SK-N-SH treated with all-trans-retinoic acid at 6 μM for 48 hours (cell line): Measurements from ENCODE around the gene ASTN2.

Experiments
- ATAC-seq: fragments of 200-7000 bp; cut with Tn5 transposase; 3 replicates; pipeline ENCODE4 v1.9.1; 2020; ENCODE audit warnings: mild to moderate bottlenecking, moderate library complexity
- BACH2 ChIP-seq: fragments of 250-450 bp; sonication (Bioruptor Pico); IDR thresholded peaks from 2 replicates; pipeline ENCODE4 v1.9.0; 2021; ENCODE audit warnings: mild to moderate bottlenecking, borderline replicate concordance
- CSDC2 ChIP-seq: fragments of 250-450 bp; sonication (Bioruptor Pico); IDR thresholded peaks from 2 replicates; pipeline ENCODE4 v1.5.0; 2020; ENCODE audit warnings: mild to moderate bottlenecking, moderate library complexity
- ESRRG ChIP-seq: fragments of 250-450 bp; sonication (Bioruptor Pico); IDR thresholded peaks from 2 replicates; pipeline ENCODE4 v1.6.1; 2021; ENCODE audit warnings: mild to moderate bottlenecking
- GLIS3 ChIP-seq: fragments of 250-450 bp; sonication (Bioruptor Pico); IDR thresholded peaks from 2 replicates; pipeline ENCODE4 v1.5.0; 2020; ENCODE audit warnings: mild to moderate bottlenecking, moderate library complexity
- ISL1 ChIP-seq: fragments of 250-450 bp; sonication (Bioruptor Pico); IDR thresholded peaks from 2 replicates; pipeline ENCODE4 v2.1.2; 2022; ENCODE audit warnings: mild to moderate bottlenecking, moderate library complexity
- OSR1 ChIP-seq: fragments of 250-450 bp; sonication (Bioruptor Pico); IDR thresholded peaks from 2 replicates; pipeline ENCODE4 v1.8.0; 2022; ENCODE audit warnings: moderate library complexity, mild to moderate bottlenecking, inconsistent platforms
- RARB ChIP-seq: fragments of 250-450 bp; sonication (Bioruptor Pico); IDR thresholded peaks from 2 replicates; pipeline ENCODE4 v1.8.0; 2021; ENCODE audit warnings: mild to moderate bottlenecking, moderate library complexity
- TCF4 ChIP-seq: fragments of 250-450 bp; sonication (Bioruptor Pico); IDR thresholded peaks from 2 replicates; pipeline ENCODE4 v1.8.0; 2021; ENCODE audit warnings: mild to moderate bottlenecking, moderate library complexity, borderline replicate concordance
- TOX ChIP-seq: fragments of 250-450 bp; sonication (Bioruptor Pico); IDR thresholded peaks from 2 replicates; pipeline ENCODE4 v1.8.0; 2021; ENCODE audit warnings: mild to moderate bottlenecking, moderate library complexity, borderline replicate concordance
- ZC3H10 ChIP-seq: fragments of 250-450 bp; sonication (Bioruptor Pico); IDR thresholded peaks from 2 replicates; pipeline ENCODE4 v1.5.1; 2021; ENCODE audit warnings: mild to moderate bottlenecking, moderate library complexity
- ZFP30 ChIP-seq: fragments of 450-650 bp; formaldehyde crosslinking; IDR thresholded peaks from 2 replicates; pipeline ENCODE4 v1.5.0; 2022; ENCODE audit warnings: mild to moderate bottlenecking, moderate library complexity
- ZNF565 ChIP-seq: fragments of 450-650 bp; formaldehyde crosslinking; conservative IDR thresholded peaks from 2 replicates; pipeline ENCODE4 v1.5.0; 2020; ENCODE audit warnings: low read depth, mild to moderate bottlenecking, moderate library complexity
- ZNF70 ChIP-seq: fragments of 450-650 bp; formaldehyde crosslinking; IDR thresholded peaks from 2 replicates; pipeline ENCODE4 v1.5.0; 2020; ENCODE audit warnings: mild to moderate bottlenecking, moderate library complexity
- ZNF8 ChIP-seq: fragments of 450-650 bp; formaldehyde crosslinking; IDR thresholded peaks from 2 replicates; pipeline ENCODE4 v1.5.0; 2020; ENCODE audit warnings: mild to moderate bottlenecking, moderate library complexity
- TF ChIP-seq, protein P1 (sequence below): fragments of 250-450 bp; sonication (Bioruptor Pico); IDR thresholded peaks from 2 replicates; pipeline ENCODE4 v1.5.0; 2020; ENCODE audit warnings: mild to moderate bottlenecking, moderate library complexity
- TF ChIP-seq, protein P2 (sequence below): fragments of 250-450 bp; sonication (Bioruptor Pico); IDR thresholded peaks from 2 replicates; pipeline ENCODE4 v1.5.1; 2020; ENCODE audit warnings: low read depth, mild to moderate bottlenecking, moderate library complexity
- TF ChIP-seq, protein P3 (sequence below): fragments of 250-450 bp; sonication (Bioruptor Pico); IDR thresholded peaks from 2 replicates; pipeline ENCODE4 v1.8.0; 2020; ENCODE audit warnings: mild to moderate bottlenecking, moderate library complexity, borderline replicate concordance
- TF ChIP-seq, protein P4 (sequence below): fragments of 250-450 bp; sonication (Bioruptor Pico); IDR thresholded peaks from 2 replicates; pipeline ENCODE4 v1.8.0; 2021; ENCODE audit warnings: low read depth, mild to moderate bottlenecking, moderate library complexity, borderline replicate concordance
- TF ChIP-seq, protein P5 (sequence below): fragments of 250-450 bp; sonication (Bioruptor Pico); IDR thresholded peaks from 2 replicates; pipeline ENCODE4 v1.5.1; 2021; ENCODE audit warnings: mild to moderate bottlenecking, moderate library complexity

ASTN2 gene

DNA sequence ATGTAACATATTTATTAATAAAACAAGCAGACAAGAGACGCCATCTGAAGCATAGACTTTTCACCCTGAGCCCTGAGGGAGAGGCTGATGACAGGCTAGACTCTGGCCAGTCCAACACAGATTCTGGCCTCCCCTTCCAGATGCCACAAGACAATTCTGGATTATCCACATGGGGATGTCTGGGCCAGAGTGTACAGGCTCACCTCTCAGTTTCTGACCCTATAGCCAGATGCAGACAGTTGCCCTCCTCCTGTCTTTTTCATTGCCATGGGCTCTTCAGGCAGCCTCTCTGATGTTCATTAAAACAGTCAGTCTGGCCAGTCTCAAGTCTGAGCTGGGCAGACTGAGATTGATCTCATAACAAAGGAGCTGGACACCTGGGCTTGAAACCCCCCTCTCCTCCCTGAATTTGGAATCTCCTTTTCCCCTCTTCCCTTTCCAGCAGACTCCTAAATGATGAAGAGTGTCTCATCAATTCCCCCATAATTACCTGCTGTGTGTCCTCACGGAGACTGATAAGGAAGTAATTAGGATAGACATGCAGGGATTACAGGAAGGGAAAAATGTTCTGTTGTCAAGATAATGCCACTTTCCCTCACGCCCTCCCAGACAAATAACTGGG, 89.6 kb downstream of the ASTN2 start:
- peak; percentile 56; the same call in 1 of the 3 replicates for ATAC-seq
- TF ChIP-seq OSR1 (CRISPR knock-in tag) (no peak), TCF4 (CRISPR knock-in tag) (peak; percentile 50; the same call in 1 of the 2 replicates)

DNA sequence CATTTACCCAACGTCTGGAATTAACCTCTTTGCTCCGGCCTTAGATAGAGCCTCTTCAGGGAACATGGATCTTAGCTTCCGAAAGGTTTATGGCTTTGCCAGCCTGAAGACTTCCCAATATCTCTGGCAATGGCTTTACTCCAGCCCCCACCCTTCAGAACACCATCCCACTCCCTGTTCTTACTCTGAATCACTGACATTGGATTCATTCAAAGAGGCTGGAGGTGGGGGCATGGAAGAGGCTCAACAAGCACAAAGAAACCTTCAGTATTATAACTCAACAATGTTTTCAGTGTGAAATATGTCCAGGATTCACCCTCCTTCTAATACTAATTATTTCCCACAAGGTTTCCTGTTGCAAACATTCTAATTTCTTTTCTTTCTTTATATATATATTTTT, 91.5 kb downstream of the ASTN2 start:
- TF ChIP-seq ZFP30 (CRISPR knock-in tag) (no peak), TCF4 (CRISPR knock-in tag) (no peak), ESRRG (CRISPR knock-in tag) (no peak), ZC3H10 (CRISPR knock-in tag) (no peak), GLIS3 (no peak), ISL1 (CRISPR knock-in tag) (no peak), BACH2 (CRISPR knock-in tag) (no peak), RARB (no peak), ZNF70 (CRISPR knock-in tag) (no peak), CSDC2 (CRISPR knock-in tag) (no peak), TOX (CRISPR knock-in tag) (no peak), OSR1 (CRISPR knock-in tag) (no peak), ZNF8 (CRISPR knock-in tag) (no peak), ZNF565 (no peak)
- TF ChIP-seq, protein P1, sequence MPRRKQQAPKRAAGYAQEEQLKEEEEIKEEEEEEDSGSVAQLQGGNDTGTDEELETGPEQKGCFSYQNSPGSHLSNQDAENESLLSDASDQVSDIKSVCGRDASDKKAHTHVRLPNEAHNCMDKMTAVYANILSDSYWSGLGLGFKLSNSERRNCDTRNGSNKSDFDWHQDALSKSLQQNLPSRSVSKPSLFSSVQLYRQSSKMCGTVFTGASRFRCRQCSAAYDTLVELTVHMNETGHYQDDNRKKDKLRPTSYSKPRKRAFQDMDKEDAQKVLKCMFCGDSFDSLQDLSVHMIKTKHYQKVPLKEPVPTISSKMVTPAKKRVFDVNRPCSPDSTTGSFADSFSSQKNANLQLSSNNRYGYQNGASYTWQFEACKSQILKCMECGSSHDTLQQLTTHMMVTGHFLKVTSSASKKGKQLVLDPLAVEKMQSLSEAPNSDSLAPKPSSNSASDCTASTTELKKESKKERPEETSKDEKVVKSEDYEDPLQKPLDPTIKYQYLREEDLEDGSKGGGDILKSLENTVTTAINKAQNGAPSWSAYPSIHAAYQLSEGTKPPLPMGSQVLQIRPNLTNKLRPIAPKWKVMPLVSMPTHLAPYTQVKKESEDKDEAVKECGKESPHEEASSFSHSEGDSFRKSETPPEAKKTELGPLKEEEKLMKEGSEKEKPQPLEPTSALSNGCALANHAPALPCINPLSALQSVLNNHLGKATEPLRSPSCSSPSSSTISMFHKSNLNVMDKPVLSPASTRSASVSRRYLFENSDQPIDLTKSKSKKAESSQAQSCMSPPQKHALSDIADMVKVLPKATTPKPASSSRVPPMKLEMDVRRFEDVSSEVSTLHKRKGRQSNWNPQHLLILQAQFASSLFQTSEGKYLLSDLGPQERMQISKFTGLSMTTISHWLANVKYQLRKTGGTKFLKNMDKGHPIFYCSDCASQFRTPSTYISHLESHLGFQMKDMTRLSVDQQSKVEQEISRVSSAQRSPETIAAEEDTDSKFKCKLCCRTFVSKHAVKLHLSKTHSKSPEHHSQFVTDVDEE (CRISPR knock-in tag), result no peak
- TF ChIP-seq, protein P2, sequence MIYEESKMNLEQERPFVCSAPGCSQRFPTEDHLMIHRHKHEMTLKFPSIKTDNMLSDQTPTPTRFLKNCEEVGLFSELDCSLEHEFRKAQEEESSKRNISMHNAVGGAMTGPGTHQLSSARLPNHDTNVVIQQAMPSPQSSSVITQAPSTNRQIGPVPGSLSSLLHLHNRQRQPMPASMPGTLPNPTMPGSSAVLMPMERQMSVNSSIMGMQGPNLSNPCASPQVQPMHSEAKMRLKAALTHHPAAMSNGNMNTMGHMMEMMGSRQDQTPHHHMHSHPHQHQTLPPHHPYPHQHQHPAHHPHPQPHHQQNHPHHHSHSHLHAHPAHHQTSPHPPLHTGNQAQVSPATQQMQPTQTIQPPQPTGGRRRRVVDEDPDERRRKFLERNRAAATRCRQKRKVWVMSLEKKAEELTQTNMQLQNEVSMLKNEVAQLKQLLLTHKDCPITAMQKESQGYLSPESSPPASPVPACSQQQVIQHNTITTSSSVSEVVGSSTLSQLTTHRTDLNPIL (CRISPR knock-in tag), result no peak
- TF ChIP-seq, protein P3, sequence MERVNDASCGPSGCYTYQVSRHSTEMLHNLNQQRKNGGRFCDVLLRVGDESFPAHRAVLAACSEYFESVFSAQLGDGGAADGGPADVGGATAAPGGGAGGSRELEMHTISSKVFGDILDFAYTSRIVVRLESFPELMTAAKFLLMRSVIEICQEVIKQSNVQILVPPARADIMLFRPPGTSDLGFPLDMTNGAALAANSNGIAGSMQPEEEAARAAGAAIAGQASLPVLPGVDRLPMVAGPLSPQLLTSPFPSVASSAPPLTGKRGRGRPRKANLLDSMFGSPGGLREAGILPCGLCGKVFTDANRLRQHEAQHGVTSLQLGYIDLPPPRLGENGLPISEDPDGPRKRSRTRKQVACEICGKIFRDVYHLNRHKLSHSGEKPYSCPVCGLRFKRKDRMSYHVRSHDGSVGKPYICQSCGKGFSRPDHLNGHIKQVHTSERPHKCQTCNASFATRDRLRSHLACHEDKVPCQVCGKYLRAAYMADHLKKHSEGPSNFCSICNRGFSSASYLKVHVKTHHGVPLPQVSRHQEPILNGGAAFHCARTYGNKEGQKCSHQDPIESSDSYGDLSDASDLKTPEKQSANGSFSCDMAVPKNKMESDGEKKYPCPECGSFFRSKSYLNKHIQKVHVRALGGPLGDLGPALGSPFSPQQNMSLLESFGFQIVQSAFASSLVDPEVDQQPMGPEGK (CRISPR knock-in tag), result no peak
- TF ChIP-seq, protein P4, sequence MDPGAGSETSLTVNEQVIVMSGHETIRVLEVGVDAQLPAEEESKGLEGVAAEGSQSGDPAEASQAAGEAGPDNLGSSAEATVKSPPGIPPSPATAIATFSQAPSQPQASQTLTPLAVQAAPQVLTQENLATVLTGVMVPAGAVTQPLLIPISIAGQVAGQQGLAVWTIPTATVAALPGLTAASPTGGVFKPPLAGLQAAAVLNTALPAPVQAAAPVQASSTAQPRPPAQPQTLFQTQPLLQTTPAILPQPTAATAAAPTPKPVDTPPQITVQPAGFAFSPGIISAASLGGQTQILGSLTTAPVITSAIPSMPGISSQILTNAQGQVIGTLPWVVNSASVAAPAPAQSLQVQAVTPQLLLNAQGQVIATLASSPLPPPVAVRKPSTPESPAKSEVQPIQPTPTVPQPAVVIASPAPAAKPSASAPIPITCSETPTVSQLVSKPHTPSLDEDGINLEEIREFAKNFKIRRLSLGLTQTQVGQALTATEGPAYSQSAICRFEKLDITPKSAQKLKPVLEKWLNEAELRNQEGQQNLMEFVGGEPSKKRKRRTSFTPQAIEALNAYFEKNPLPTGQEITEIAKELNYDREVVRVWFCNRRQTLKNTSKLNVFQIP, result no peak
- TF ChIP-seq, protein P5, sequence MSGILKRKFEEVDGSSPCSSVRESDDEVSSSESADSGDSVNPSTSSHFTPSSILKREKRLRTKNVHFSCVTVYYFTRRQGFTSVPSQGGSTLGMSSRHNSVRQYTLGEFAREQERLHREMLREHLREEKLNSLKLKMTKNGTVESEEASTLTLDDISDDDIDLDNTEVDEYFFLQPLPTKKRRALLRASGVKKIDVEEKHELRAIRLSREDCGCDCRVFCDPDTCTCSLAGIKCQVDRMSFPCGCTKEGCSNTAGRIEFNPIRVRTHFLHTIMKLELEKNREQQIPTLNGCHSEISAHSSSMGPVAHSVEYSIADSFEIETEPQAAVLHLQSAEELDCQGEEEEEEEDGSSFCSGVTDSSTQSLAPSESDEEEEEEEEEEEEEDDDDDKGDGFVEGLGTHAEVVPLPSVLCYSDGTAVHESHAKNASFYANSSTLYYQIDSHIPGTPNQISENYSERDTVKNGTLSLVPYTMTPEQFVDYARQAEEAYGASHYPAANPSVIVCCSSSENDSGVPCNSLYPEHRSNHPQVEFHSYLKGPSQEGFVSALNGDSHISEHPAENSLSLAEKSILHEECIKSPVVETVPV (CRISPR knock-in tag), result no peak
- no peak for ATAC-seq

DNA sequence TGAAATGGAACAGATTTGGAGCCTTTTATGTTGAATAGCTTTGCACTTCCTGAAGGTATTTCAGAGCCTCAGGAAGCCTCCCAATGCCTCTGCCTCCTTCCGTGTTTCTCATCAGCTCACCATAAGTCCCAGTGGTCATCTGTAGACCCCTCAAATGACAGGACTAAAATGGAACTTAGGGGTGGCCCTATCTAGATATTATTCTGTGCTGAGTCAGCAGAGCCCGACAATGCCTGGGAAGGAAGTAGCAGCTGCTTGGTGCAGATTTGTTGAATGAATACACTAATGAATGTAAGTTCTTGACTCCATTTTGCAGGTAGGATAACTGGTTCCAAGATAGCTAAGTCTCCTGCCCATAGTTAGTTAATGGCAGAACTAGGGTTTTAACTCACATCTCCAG, 97.7 kb downstream of the ASTN2 start:
- TF ChIP-seq, protein P5 (CRISPR knock-in tag), result no peak
- TF ChIP-seq CSDC2 (CRISPR knock-in tag) (no peak), OSR1 (CRISPR knock-in tag) (no peak), ZFP30 (CRISPR knock-in tag) (no peak), ESRRG (CRISPR knock-in tag) (no peak)
- TF ChIP-seq, protein P2 (CRISPR knock-in tag), result no peak
- ATAC-seq, result no peak
